ENCODE measurements around the gene MAGEF1.

MAGEF1 gene

GRCh38 chr3:184718431-184718830 is 6.6 kb upstream of the MAGEF1 start:
- ATAC-seq: no peak

DNA sequence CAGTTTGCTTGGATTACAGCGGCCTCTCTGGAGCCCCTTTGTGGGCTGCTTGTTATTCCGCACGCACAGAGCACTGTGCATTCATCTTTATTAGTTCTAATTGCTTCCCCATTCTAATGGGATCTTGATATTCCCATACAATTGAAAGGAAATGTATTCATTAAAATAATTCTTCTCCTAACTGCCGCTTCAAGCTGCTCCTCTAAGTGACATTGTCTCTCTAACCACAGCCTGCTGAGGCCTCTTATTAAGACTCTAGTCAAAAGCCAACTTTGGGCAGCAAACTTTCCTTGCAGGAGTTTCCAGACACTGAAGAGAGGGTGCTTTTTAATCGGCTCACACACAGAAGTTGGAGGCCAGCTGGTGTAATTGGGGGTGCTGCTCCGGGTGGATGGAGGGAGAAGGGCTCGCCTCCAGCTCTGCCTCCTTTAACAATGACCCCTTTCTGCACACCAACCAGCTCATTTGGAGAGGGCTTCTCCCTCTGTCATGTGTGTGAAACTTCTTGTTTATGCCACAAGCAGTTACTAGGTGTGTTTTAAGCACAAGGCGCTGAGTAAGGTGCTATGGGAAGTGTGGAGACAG is 5.6 kb upstream of the MAGEF1 start:
- no peak; the same call in 2 of the 3 replicates for ATAC-seq
- no peak for TF ChIP-seq BACH2 (CRISPR knock-in tag; IDR thresholded peaks at IDR 0.05; ENCODE audit: borderline replicate concordance)
- no peak for TF ChIP-seq OSR1 (CRISPR knock-in tag; IDR thresholded peaks at IDR 0.05)
- no peak for TF ChIP-seq CSDC2 (CRISPR knock-in tag; IDR thresholded peaks at IDR 0.05)
- TF ChIP-seq, protein P1, sequence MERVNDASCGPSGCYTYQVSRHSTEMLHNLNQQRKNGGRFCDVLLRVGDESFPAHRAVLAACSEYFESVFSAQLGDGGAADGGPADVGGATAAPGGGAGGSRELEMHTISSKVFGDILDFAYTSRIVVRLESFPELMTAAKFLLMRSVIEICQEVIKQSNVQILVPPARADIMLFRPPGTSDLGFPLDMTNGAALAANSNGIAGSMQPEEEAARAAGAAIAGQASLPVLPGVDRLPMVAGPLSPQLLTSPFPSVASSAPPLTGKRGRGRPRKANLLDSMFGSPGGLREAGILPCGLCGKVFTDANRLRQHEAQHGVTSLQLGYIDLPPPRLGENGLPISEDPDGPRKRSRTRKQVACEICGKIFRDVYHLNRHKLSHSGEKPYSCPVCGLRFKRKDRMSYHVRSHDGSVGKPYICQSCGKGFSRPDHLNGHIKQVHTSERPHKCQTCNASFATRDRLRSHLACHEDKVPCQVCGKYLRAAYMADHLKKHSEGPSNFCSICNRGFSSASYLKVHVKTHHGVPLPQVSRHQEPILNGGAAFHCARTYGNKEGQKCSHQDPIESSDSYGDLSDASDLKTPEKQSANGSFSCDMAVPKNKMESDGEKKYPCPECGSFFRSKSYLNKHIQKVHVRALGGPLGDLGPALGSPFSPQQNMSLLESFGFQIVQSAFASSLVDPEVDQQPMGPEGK (CRISPR knock-in tag; IDR thresholded peaks at IDR 0.05; ENCODE audit: borderline replicate concordance): no peak
- TF ChIP-seq ZFP30 (CRISPR knock-in tag; IDR thresholded peaks at IDR 0.05): no peak
- TF ChIP-seq, protein P2, sequence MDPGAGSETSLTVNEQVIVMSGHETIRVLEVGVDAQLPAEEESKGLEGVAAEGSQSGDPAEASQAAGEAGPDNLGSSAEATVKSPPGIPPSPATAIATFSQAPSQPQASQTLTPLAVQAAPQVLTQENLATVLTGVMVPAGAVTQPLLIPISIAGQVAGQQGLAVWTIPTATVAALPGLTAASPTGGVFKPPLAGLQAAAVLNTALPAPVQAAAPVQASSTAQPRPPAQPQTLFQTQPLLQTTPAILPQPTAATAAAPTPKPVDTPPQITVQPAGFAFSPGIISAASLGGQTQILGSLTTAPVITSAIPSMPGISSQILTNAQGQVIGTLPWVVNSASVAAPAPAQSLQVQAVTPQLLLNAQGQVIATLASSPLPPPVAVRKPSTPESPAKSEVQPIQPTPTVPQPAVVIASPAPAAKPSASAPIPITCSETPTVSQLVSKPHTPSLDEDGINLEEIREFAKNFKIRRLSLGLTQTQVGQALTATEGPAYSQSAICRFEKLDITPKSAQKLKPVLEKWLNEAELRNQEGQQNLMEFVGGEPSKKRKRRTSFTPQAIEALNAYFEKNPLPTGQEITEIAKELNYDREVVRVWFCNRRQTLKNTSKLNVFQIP (CRISPR knock-in tag; IDR thresholded peaks at IDR 0.05; ENCODE audit: borderline replicate concordance, low read depth): no peak
- TF ChIP-seq ISL1 (CRISPR knock-in tag; IDR thresholded peaks at IDR 0.05): no peak
- no peak for TF ChIP-seq SNAI2 (CRISPR knock-in tag; IDR thresholded peaks at IDR 0.05)
- TF ChIP-seq ZNF8 (CRISPR knock-in tag; IDR thresholded peaks at IDR 0.05): no peak
- no peak for TF ChIP-seq ZFP3 (CRISPR knock-in tag; IDR thresholded peaks at IDR 0.05)
- TF ChIP-seq PPARA (CRISPR knock-in tag; IDR thresholded peaks at IDR 0.05; ENCODE audit: borderline replicate concordance): no peak
- TF ChIP-seq RARB (CRISPR knock-in tag; IDR thresholded peaks at IDR 0.05): no peak
- no peak for TF ChIP-seq TCF4 (CRISPR knock-in tag; IDR thresholded peaks at IDR 0.05; ENCODE audit: borderline replicate concordance)
- TF ChIP-seq ZNF70 (CRISPR knock-in tag; IDR thresholded peaks at IDR 0.05): no peak
- TF ChIP-seq CREB5 (CRISPR knock-in tag; IDR thresholded peaks at IDR 0.05; ENCODE audit: low read depth): no peak

More at GRCh38 chr3:184718431-184718830, 6.6 kb upstream of the MAGEF1 start:
- TF ChIP-seq ESRRG (CRISPR knock-in tag; IDR thresholded peaks at IDR 0.05) (no peak), ZC3H10 (CRISPR knock-in tag; IDR thresholded peaks at IDR 0.05) (no peak), ARNTL (CRISPR knock-in tag; IDR thresholded peaks at IDR 0.05; ENCODE audit: borderline replicate concordance, low read depth) (no peak), ZNF70 (CRISPR knock-in tag; IDR thresholded peaks at IDR 0.05) (no peak), ZNF565 (CRISPR knock-in tag; conservative IDR thresholded peaks at IDR 0.05; ENCODE audit: low read depth) (no peak), ZFP30 (CRISPR knock-in tag; IDR thresholded peaks at IDR 0.05) (no peak), CSDC2 (CRISPR knock-in tag; IDR thresholded peaks at IDR 0.05) (no peak), ZFP3 (CRISPR knock-in tag; IDR thresholded peaks at IDR 0.05) (no peak), GLIS3 (CRISPR knock-in tag; IDR thresholded peaks at IDR 0.05) (no peak), PPARA (CRISPR knock-in tag; IDR thresholded peaks at IDR 0.05; ENCODE audit: borderline replicate concordance) (no peak), TOX (CRISPR knock-in tag; IDR thresholded peaks at IDR 0.05; ENCODE audit: borderline replicate concordance) (no peak), CREB5 (CRISPR knock-in tag; IDR thresholded peaks at IDR 0.05; ENCODE audit: low read depth) (no peak), OSR1 (CRISPR knock-in tag; IDR thresholded peaks at IDR 0.05) (no peak)
- TF ChIP-seq, protein P3, sequence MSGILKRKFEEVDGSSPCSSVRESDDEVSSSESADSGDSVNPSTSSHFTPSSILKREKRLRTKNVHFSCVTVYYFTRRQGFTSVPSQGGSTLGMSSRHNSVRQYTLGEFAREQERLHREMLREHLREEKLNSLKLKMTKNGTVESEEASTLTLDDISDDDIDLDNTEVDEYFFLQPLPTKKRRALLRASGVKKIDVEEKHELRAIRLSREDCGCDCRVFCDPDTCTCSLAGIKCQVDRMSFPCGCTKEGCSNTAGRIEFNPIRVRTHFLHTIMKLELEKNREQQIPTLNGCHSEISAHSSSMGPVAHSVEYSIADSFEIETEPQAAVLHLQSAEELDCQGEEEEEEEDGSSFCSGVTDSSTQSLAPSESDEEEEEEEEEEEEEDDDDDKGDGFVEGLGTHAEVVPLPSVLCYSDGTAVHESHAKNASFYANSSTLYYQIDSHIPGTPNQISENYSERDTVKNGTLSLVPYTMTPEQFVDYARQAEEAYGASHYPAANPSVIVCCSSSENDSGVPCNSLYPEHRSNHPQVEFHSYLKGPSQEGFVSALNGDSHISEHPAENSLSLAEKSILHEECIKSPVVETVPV (CRISPR knock-in tag; IDR thresholded peaks at IDR 0.05): no peak
- TF ChIP-seq, protein P4, sequence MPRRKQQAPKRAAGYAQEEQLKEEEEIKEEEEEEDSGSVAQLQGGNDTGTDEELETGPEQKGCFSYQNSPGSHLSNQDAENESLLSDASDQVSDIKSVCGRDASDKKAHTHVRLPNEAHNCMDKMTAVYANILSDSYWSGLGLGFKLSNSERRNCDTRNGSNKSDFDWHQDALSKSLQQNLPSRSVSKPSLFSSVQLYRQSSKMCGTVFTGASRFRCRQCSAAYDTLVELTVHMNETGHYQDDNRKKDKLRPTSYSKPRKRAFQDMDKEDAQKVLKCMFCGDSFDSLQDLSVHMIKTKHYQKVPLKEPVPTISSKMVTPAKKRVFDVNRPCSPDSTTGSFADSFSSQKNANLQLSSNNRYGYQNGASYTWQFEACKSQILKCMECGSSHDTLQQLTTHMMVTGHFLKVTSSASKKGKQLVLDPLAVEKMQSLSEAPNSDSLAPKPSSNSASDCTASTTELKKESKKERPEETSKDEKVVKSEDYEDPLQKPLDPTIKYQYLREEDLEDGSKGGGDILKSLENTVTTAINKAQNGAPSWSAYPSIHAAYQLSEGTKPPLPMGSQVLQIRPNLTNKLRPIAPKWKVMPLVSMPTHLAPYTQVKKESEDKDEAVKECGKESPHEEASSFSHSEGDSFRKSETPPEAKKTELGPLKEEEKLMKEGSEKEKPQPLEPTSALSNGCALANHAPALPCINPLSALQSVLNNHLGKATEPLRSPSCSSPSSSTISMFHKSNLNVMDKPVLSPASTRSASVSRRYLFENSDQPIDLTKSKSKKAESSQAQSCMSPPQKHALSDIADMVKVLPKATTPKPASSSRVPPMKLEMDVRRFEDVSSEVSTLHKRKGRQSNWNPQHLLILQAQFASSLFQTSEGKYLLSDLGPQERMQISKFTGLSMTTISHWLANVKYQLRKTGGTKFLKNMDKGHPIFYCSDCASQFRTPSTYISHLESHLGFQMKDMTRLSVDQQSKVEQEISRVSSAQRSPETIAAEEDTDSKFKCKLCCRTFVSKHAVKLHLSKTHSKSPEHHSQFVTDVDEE (CRISPR knock-in tag; IDR thresholded peaks at IDR 0.05): no peak
- TF ChIP-seq, protein P2 (CRISPR knock-in tag; IDR thresholded peaks at IDR 0.05; ENCODE audit: borderline replicate concordance, low read depth): no peak
